Activated CD4-positive, alpha-beta memory T cell treated with anti-CD3 and anti-CD28 coated beads, Interleukin-2, amount 10 ng/mL, durations not matched to agents 7 days and 5 days (primary cell): ENCODE results near the gene MKKS. TPM values are rescaled to one million over a fixed set of nuclear protein-coding genes. Genes with fewer than 3 reads are reported as not detected.
A peak's percentile ranks its signal among the peaks of the same experiment; 100 is the strongest.

Source experiments
- CTCF ChIA-PET: fragments of 350-600 bp; sonication (Branson Sonifier 250); formaldehyde crosslinking; loops from one replicate; lab custom pipeline; 2021; ENCODE audit warnings: antibody characterized with exemption, inconsistent platforms; lab: Charles Lee
- POLR2A ChIA-PET: fragments of 350-600 bp; sonication (Branson Sonifier 250); formaldehyde crosslinking; loops from one replicate; lab custom pipeline; 2021; ENCODE audit warnings: antibody characterized with exemption; lab: Charles Lee
- DNase-seq: peaks from one replicate; pipeline ENCODE4 v3.0.0-alpha.2; 2020
- H3K27ac Mint-ChIP-seq: one replicate; pipeline ENCODE4 v1.8.0; 2021; ENCODE audit warnings: mild to moderate bottlenecking, mixed read lengths
- H3K27me3 Mint-ChIP-seq: one replicate; pipeline ENCODE4 v1.8.0; 2021; ENCODE audit warnings: mixed read lengths
- H3K36me3 Mint-ChIP-seq: one replicate; pipeline ENCODE4 v1.8.0; 2021; ENCODE audit warnings: low read depth, mixed read lengths
- H3K4me1 Mint-ChIP-seq: one replicate; pipeline ENCODE4 v1.8.0; 2021; ENCODE audit warnings: mixed read lengths
- H3K4me3 Mint-ChIP-seq: one replicate; pipeline ENCODE4 v1.8.0; 2021; ENCODE audit warnings: mild to moderate bottlenecking, mixed read lengths
- H3K9me3 Mint-ChIP-seq: one replicate; pipeline ENCODE4 v1.8.0; 2021; ENCODE audit warnings: mixed read lengths
- total RNA-seq, 2 experiments: library from RNA; stranded (reverse); gene quantifications; one replicate each; pipeline ENCODE4 v1.2.3, GENCODE V29; 2021

The MKKS gene
- total RNA-seq, 2 experiments from 2014 or later = 7.1 to 8.2 TPM

DNA sequence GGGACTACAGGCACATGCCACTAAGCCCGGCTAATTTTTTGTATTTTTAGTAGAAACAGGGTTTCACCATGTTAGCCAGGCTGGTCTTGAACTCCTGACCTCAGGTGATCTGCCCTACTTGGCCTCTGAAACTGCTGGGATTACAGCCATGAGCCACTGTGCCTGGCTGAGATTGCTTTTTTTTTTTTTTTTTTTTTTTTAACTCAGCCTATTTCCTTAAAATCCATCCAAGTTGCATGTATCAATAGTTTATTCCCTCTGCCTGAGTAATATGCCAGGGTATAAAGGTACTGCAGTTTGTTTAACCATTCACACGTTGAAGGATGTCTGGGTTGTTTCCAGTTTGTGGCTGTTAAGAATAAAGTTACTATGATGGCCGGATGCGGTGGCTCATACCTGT is 11.7 kb upstream of the MKKS start:
- ChIA-PET CTCF (interaction anchor here (0.7 kb wide), 2 partner anchors 120 to 225 kb away, joined by 3 to 4 read pairs; no protein-coding TSS in a partner anchor), POLR2A (interaction anchor here (3.6 kb wide), 1 partner anchor 11 kb away, joined by 19 read pairs; the partner anchor contains the start of genes MKKS and SLX4IP)
- no peaks in the 10 kb centered on the region for H3K27me3 Mint-ChIP-seq
- no peak overlapping the region for H3K27ac Mint-ChIP-seq
- peaks cover 21% of the 10 kb centered on the region for H3K36me3 Mint-ChIP-seq
- no peaks in the 10 kb centered on the region for H3K9me3 Mint-ChIP-seq
- H3K4me3 Mint-ChIP-seq = no peak overlapping the region
- H3K4me1 Mint-ChIP-seq = peaks cover 35% of the 10 kb centered on the region
- no peak for DNase-seq

DNA sequence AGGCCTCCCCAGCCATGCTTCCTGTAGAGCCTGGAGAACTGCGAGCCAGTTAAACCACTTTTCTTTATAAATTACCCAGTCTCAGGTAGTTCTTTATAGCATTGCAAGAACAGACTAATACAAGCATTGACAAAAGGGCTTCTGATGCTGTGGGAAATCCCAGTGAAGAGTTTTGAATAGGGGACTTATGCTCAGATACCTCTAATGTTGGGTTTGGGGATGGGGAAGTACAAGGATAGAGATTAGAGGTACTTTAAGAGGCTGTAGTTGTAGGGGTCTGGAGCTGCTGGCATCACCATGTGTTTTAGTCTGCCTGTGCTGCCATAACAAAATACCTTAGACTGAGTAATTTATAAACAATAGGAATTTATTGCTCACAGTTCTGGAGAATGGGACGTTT is 9.9 kb upstream of the MKKS start:
- Mint-ChIP-seq H3K36me3 (peaks cover 17% of the 10 kb centered on the region), H3K4me1 (peaks cover 35% of the 10 kb centered on the region), H3K27ac (no peak overlapping the region), H3K4me3 (no peak overlapping the region), H3K27me3 (no peaks in the 10 kb centered on the region), H3K9me3 (no peaks in the 10 kb centered on the region)
- no peak for DNase-seq
- ChIA-PET POLR2A (interaction anchor here (3.6 kb wide), 1 partner anchor 9 kb away, joined by 19 read pairs; the partner anchor contains the start of genes MKKS and SLX4IP), CTCF (interaction anchor here (1.5 kb wide), 1 partner anchor 17 kb away, joined by 5 read pairs; no protein-coding TSS in a partner anchor)

DNA sequence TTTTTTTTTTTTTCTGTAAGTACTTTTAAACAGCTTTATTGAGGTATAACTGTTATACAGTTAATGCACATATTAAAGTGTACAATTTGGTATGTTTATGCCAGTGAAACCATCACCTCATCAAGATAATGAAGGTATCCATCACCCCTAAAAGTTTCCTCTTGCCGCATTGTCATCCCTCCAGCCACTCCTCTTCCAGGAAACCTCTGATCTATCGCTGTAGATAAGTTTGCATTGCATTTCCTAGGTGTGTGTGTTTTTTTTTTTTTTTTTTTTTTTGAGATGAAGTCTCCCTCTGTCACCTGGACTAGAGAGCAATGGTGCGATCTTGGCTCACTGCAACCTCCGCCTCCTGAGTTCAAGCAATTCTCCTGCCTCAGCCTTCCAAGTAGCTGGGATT is 4.2 kb upstream of the MKKS start:
- H3K4me3 Mint-ChIP-seq = peak overlapping the region; percentile 4
- peak overlapping the region; percentile 39 for H3K27ac Mint-ChIP-seq
- H3K36me3 Mint-ChIP-seq = peaks cover 11% of the 10 kb centered on the region
- H3K27me3 Mint-ChIP-seq = no peaks in the 10 kb centered on the region
- POLR2A ChIA-PET = no interaction called here
- no peak for DNase-seq
- H3K9me3 Mint-ChIP-seq = no peaks in the 10 kb centered on the region
- CTCF ChIA-PET = interaction anchor here (1.0 kb wide), 1 partner anchor 11 kb away, joined by 4 read pairs; no protein-coding TSS in a partner anchor
- H3K4me1 Mint-ChIP-seq = peaks cover 46% of the 10 kb centered on the region

DNA sequence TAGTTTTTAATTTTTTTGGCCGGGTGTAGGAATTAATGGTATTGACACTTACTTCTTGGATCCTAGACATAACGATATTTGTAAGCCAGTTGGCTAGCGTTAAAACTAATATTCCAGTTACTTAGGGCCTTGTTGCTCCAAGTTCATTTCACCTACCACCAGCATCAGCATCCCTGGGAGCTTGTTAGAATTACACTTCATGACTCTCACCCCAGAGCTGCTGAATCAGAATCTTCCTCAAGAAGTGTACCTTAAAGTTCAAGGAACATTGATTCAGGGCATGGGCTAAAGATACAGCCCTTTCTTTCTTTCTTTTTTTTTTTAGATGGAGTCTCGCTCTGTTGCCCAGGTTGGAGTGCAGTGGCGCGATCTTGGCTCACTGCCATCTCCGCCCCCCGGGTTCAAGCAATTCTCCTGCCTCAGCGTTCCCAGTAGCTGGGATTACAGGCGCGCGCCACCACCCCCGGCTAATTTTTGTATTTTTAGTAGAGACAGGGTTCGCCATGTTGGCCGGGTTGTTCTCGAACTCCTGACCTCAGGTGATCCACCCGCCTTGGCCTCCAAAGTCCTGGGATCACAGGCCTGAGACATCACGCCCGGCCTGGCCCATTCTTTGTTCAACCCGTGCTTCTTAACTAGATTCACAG is 2.2 kb upstream of the MKKS start:
- H3K27me3 Mint-ChIP-seq = no peaks in the 10 kb centered on the region
- H3K36me3 Mint-ChIP-seq = peaks cover 8% of the 10 kb centered on the region
- ChIA-PET POLR2A (interaction anchor here (0.9 to 3.0 kb wide), 4 partner anchors 9 to 238 kb away, joined by 3 to 19 read pairs (median 4); partner anchors contain the start of gene JAG1), CTCF (interaction anchor here (1.0 to 3.2 kb wide), 4 partner anchors 9 to 11 kb away, joined by 3 to 20 read pairs (median 4); no protein-coding TSS in a partner anchor)
- H3K4me3 Mint-ChIP-seq = peak overlapping the region; percentile 41
- H3K9me3 Mint-ChIP-seq = no peaks in the 10 kb centered on the region
- DNase-seq = no peak
- peaks cover 58% of the 10 kb centered on the region for H3K4me1 Mint-ChIP-seq
- H3K27ac Mint-ChIP-seq = no peak overlapping the region

DNA sequence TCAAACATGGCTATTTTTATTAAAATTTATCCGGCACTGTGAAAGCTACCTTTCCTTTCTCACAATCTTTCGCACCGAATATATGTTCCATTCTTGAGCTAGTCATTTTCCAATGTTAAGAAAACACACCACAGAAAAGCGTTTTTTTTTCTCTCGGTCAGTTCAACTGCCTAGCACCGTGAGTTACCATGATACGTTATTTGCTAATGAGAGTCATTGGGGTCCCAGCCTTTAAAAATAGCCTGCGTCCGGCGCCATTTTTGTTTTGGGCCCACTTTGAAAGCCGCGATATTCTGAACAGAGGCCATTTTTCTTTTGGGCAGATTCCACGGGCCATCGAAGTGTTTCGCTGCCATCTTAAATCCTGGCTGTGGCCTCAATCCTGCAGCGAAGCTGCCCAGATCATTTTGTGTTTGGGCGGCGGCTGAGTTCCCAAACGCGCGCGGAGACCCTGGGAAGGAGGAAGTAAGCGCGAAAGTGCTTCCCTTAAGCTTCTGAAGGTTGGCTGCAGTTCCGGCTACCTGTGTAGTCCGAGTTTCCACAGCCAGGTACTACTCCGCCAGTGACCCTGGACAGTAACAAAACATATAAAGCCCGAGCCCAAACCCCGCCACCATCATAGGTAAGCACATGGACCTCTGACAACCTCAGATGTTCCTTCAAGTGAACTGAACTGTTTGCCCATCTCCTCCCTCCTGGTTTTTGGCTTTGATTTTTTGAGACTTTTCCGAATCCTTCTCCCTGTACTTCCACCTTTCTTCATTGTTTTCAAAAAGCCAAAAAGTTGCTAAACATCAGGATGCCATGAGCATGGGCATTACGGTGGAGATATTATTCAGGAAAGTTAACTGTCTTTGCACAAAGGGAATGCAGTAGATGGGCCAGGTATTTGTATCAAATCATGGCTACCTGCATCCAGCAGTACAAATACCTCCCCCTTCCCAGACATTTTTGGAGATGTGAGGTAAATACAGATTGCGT is 1.1 kb upstream of the MKKS start, which contains the start of gene SLX4IP:
TSS of gene SLX4IP (plus strand) at position 474 of the 981 bp plus-strand sequence. CDS start 22,900 bp downstream, outside the sequence.
- Mint-ChIP-seq H3K27ac (peak within 1 kb of the TSS; percentile 91), H3K27me3 (no peaks in the 10 kb centered on the region), H3K36me3 (peaks cover 8% of the 10 kb centered on the region), H3K4me3 (peak within 1 kb of the TSS; percentile 86), H3K9me3 (no peaks in the 10 kb centered on the region), H3K4me1 (peaks cover 65% of the 10 kb centered on the region)
- DNase-seq = peak; percentile 85
- ChIA-PET POLR2A (interaction anchor here (0.6 to 3.0 kb wide), 16 partner anchors 9 to 400 kb away, joined by 3 to 33 read pairs (median 6); partner anchors contain the start of genes ANKEF1 and JAG1), CTCF (interaction anchor here (0.9 to 3.2 kb wide), 10 partner anchors 8 to 818 kb away, joined by 3 to 20 read pairs (median 3); partner anchors contain the start of gene ANKEF1)

- DNase-seq = peak; percentile 79
- Mint-ChIP-seq H3K27me3 (no peaks in the 10 kb centered on the region), H3K27ac (peak overlapping the region; percentile 91), H3K9me3 (no peaks in the 10 kb centered on the region), H3K4me3 (peak overlapping the region; percentile 86), H3K4me1 (peaks cover 69% of the 10 kb centered on the region), H3K36me3 (peaks cover 8% of the 10 kb centered on the region)
- ChIA-PET CTCF (interaction anchor here (0.9 to 3.2 kb wide), 8 partner anchors 9 to 818 kb away, joined by 3 to 20 read pairs (median 3); partner anchors contain the start of gene ANKEF1), POLR2A (interaction anchor here (0.9 to 3.0 kb wide), 15 partner anchors 10 to 400 kb away, joined by 3 to 33 read pairs (median 6); partner anchors contain the start of genes ANKEF1 and JAG1)
These were observed 427 bp upstream of the MKKS start for GRCh38 chr20:10434467-10434831.

DNA sequence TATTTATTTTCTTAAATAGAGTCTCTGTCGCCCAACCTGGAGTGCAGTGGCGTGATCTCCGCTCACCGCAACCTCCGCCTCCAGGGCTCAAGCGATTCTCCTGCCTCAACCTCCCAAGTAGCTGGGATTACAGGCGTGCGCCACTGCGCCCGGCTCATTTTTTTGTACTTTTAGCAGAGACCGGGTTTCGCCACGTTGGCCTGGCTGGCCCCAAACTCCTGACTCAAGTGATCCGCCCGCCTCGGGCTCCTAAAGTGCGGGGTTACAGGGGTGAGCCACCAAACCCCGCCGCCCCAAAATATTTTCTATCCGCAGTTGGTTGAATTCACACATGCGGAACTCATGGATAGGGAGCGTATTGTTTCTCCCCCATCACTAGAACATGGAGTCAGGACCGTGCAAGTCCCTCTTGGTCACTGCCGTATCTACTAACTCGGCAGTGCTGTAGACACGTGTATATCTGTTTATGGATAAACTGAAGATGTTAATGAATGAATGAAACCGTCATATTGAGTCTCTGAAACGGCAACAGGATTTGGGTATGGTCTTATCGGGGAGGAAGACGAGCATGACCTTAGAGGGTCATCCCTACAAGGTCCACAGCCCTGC is 904 bp downstream of the MKKS start:
- DNase-seq = no peak
- POLR2A ChIA-PET = interaction anchor here (0.9 to 3.0 kb wide), 7 partner anchors 12 to 835 kb away, joined by 3 to 33 read pairs (median 11); no protein-coding TSS in a partner anchor
- Mint-ChIP-seq H3K9me3 (no peaks in the 10 kb centered on the region), H3K4me3 (peak overlapping the region; percentile 86), H3K36me3 (peaks cover 8% of the 10 kb centered on the region), H3K27me3 (no peaks in the 10 kb centered on the region), H3K4me1 (peaks cover 71% of the 10 kb centered on the region), H3K27ac (peak overlapping the region; percentile 91)
- CTCF ChIA-PET = interaction anchor here (0.9 to 3.2 kb wide), 3 partner anchors 8 to 78 kb away, joined by 3 to 20 read pairs (median 4); no protein-coding TSS in a partner anchor

- no peak for DNase-seq
- Mint-ChIP-seq H3K36me3 (peaks cover 4% of the 10 kb centered on the region), H3K9me3 (no peaks in the 10 kb centered on the region), H3K4me3 (peak overlapping the region; percentile 12), H3K4me1 (peaks cover 65% of the 10 kb centered on the region), H3K27ac (no peak overlapping the region), H3K27me3 (no peaks in the 10 kb centered on the region)
- POLR2A ChIA-PET = no interaction called here
- CTCF ChIA-PET = interaction anchor here (0.9 kb wide), 1 partner anchor 454 kb away, joined by 3 read pairs; no protein-coding TSS in a partner anchor
These were observed 1.9 kb downstream of the MKKS start for GRCh38 chr20:10432079-10432478.

GRCh38 chr20:10430704-10431103 is 3.3 kb downstream of the MKKS start:
- POLR2A ChIA-PET = no interaction called here
- DNase-seq = no peak
- Mint-ChIP-seq H3K9me3 (no peaks in the 10 kb centered on the region), H3K36me3 (peaks cover 3% of the 10 kb centered on the region), H3K27me3 (no peaks in the 10 kb centered on the region), H3K4me1 (peaks cover 52% of the 10 kb centered on the region), H3K4me3 (no peak overlapping the region), H3K27ac (no peak overlapping the region)
- CTCF ChIA-PET = interaction anchor here (0.8 to 1.2 kb wide), 3 partner anchors 80 to 453 kb away, joined by 3 to 5 read pairs (median 3); no protein-coding TSS in a partner anchor

DNA sequence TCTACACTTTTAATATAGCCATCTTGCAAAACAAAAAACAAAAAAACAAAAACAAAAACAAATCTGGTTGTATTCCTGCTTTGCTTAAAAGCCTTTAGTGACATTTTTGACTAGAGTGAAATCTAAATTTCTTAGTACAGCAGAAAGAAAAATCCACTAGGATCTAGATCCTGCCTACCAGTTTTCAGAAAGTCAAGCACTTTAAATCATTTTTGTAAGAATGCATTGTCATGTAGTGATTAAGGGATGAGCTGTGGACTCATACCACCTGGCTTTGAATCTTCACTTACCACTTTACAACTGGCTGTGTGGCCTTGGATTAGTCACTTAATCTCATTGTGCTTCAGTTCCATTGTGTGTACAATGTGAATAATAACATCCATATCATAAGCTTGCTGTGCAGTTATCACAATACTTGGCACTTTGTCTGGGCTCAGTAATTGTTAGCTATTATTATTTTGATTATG is 4.0 kb downstream of the MKKS start:
- Mint-ChIP-seq H3K36me3 (peaks cover 3% of the 10 kb centered on the region), H3K27me3 (no peaks in the 10 kb centered on the region), H3K4me3 (no peak overlapping the region), H3K27ac (no peak overlapping the region), H3K9me3 (no peaks in the 10 kb centered on the region), H3K4me1 (peaks cover 46% of the 10 kb centered on the region)
- no peak for DNase-seq
- ChIA-PET CTCF (interaction anchor here (0.8 to 1.2 kb wide), 3 partner anchors 81 to 452 kb away, joined by 3 to 5 read pairs (median 3); no protein-coding TSS in a partner anchor), POLR2A (no interaction called here)

DNA sequence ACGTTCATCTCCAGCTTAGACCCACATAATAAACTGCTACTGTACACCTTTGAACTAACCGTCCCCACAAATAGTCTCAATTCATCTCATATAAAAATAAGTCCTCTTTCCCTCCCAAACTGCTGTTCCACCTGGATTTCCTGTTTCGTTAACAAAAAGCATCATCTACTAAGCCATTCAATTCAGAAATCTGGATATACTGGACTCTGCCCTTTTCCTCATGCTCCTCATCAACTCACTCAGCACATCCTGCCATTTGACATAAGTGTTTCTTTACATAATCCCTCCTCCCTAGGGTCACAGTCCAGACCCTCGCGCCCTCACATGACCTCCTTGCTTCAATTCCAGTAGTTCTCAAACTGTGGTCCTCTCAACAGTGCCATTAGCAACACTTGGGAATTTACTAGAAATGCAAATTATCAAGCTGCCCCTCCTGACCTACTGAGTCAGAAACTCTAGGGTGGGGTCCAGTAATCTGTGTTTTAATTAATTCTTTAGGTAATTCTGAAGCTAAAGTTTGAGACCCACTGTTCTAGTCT is 4.5 kb downstream of the MKKS start:
- CTCF ChIA-PET = interaction anchor here (0.8 to 1.2 kb wide), 3 partner anchors 81 to 451 kb away, joined by 3 to 5 read pairs (median 3); no protein-coding TSS in a partner anchor
- peaks cover 45% of the 10 kb centered on the region for H3K4me1 Mint-ChIP-seq
- H3K9me3 Mint-ChIP-seq = no peaks in the 10 kb centered on the region
- POLR2A ChIA-PET = no interaction called here
- H3K27me3 Mint-ChIP-seq = no peaks in the 10 kb centered on the region
- no peak overlapping the region for H3K27ac Mint-ChIP-seq
- H3K4me3 Mint-ChIP-seq = no peak overlapping the region
- DNase-seq = no peak
- peaks cover 3% of the 10 kb centered on the region for H3K36me3 Mint-ChIP-seq
